Mononuclear cell (primary cell): ENCODE data around the gene NELFE. TPM values are rescaled to one million over a fixed set of nuclear protein-coding genes. Genes with fewer than 3 reads are reported as not detected.
"Not testable (repeated sequence)": the region's sequence is repeated elsewhere in the genome, so short reads cannot be mapped to it uniquely, and the experiment has no call there.

Experiments used
- H3K27me3 ChIP-seq: 2 replicates; pipeline ENCODE4 v1.6.0; 2011; ENCODE audit warnings: low read length, control low read depth; ENCODE audit not compliant: insufficient read depth
- H3K4me1 ChIP-seq: 2 replicates; pipeline ENCODE4 v1.5.1; 2011; ENCODE audit warnings: mild to moderate bottlenecking, low read length, control low read depth; ENCODE audit not compliant: insufficient read depth
- H3K4me3 ChIP-seq: 2 replicates; pipeline ENCODE4 v1.5.1; 2011; ENCODE audit warnings: mild to moderate bottlenecking, low read length, moderate library complexity
- H3K9me3 ChIP-seq: 2 replicates; pipeline ENCODE4 v1.5.1; 2011; ENCODE audit warnings: low read depth, mild to moderate bottlenecking, control low read depth, low read length
- total RNA-seq: library from RNA; depleted of rRNA; stranded (reverse); fragments of >200 nt; gene quantifications from one replicate; pipeline ENCODE4 v1.2.3, GENCODE V29; 2012

Gene NELFE
- total RNA-seq, 1 donor: 47.8 TPM

DNA sequence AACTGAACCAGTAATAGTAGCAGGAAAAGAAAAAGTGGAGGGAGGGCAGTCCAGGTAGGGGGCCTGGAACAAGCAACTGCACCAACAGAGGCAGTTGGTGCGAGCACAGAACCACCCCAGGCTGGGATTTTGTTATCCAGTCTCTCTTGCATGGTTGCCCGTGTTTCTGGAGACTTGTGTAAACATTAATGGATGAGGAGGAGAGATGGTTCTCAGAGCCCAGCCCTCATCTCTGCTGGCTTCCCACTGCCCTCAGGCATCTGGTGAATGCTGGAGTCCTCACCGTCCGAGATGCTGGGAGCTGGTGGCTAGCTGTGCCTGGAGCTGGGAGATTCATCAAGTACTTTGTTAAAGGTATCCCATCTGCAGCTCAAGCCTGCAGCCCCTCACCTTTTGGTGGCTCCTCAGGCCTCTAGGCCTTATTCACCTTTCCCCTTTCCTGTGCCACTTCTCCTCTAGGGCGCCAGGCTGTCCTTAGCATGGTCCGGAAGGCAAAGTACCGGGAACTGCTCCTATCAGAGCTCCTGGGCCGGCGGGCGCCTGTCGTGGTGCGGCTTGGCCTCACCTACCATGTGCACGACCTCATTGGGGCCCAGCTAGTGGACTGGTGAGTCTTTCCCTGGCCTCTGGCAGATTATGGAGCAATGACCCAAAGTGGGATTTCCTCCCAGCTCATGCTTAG lies 21.6 kb upstream of the NELFE start:
- not testable (repeated sequence) for H3K4me3 ChIP-seq, H3K4me1 ChIP-seq, H3K27me3 ChIP-seq, H3K9me3 ChIP-seq

DNA sequence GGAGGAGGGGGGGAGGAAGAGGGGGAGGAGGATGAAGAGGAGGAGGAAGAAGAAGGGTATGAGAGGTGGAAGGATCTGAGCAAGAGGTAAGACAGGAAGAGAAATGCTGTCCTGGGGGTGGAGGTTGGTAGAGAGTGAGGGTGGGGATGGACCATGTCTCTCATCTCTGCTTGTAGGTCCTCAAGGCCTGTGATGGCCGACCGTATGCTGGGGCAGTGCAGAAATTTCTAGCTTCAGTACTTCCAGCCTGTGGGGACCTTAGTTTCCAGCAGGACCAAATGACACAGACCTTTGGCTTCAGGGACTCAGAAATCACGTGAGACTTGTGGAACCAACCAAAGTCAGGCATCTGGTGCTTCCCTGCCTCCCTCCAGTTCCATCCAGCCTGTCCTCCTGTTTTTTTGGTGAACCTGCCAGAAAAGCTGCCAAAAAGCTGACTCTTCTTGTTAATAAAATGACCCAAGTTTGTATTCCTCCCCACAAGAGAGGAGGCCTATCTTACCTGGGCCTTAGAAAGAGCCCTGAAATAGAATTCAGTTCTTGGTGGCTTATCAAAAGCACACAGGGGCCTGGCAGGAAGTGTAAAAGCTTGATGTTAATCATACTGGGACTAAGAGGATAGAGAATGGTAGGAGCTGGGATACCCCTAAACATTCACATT lies 20.6 kb upstream of the NELFE start:
- no peaks in the 10 kb centered on the region for H3K27me3 ChIP-seq
- no peaks in the 10 kb centered on the region for H3K4me1 ChIP-seq
- H3K4me3 ChIP-seq: no peak overlapping the region
- H3K9me3 ChIP-seq: no peaks in the 10 kb centered on the region

DNA sequence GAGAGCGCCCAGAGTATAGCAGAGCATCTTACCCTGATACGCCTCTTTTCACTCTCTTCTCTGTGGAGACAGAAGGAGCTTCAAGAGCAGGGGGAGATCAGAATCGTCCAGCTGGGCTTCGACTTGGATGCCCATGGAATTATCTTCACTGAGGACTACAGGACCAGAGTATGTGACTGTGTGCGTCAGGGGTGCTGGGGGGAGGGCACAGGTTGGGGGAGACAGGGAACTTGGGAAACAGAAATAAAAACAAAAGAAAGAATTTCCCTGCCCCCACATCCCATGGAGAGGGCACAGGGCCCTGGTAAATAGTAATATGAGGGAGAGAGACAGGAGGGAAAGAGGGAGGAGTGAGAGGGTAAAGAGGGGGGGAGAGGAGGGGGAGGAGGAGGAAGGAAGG lies 20.1 kb upstream of the NELFE start:
- H3K9me3 ChIP-seq: no peaks in the 10 kb centered on the region
- H3K27me3 ChIP-seq: no peaks in the 10 kb centered on the region
- H3K4me1 ChIP-seq: no peaks in the 10 kb centered on the region
- no peak overlapping the region for H3K4me3 ChIP-seq

DNA sequence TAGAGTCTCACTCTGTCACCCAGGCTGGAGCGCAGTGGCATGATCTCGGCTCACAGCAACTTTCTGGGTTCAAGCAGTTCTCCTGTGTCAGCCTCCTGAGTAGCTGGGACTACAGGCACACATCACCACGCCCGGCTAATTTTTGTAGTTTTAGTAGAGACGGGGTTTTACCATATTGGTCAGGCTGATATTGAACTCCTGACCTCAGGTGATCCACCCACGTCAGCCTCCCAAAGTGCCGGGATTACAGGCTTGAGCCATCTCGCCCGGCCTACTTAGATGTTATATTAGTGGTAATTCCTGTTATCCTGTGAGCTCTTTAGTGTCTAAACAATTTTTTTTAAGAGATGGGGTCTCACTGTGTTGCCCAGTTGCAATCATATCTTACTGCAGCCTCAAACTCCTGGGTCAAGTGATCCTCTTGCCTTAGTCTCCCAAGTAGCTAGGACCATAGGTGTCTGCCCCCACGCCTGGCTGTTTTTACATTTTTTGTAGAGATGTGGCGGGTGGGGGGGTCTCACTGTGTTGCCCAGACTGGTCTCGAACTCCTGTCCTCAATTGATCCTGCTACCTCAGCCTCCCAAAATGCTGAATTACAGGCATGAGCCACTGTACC lies 19.2 kb upstream of the NELFE start:
- peaks cover 8% of the 10 kb centered on the region for H3K4me1 ChIP-seq
- no peaks in the 10 kb centered on the region for H3K9me3 ChIP-seq
- no peak overlapping the region for H3K4me3 ChIP-seq
- no peaks in the 10 kb centered on the region for H3K27me3 ChIP-seq

DNA sequence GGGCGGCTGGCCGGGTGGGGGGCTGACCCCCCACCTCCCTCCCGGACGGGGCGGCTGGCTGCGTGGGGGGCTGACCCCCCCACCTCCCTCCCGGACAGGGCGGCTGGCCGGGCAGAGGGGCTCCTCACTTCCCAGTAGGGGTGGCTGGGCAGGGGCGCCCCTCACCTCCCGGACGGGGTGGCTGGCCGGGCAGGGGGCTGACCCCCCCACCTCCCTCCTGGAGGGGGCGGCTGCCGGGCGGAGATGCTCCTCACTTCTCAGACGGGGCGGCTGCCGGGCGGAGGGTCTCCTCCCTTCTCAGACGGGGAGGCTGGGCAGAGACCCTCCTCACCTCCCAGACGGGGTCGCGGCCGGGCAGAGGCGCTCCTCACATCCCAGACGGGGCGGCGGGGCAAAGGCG lies 17.3 kb upstream of the NELFE start:
- H3K4me1 ChIP-seq: peaks cover 19% of the 10 kb centered on the region
- H3K27me3 ChIP-seq, H3K4me3 ChIP-seq, H3K9me3 ChIP-seq: not testable (repeated sequence)

DNA sequence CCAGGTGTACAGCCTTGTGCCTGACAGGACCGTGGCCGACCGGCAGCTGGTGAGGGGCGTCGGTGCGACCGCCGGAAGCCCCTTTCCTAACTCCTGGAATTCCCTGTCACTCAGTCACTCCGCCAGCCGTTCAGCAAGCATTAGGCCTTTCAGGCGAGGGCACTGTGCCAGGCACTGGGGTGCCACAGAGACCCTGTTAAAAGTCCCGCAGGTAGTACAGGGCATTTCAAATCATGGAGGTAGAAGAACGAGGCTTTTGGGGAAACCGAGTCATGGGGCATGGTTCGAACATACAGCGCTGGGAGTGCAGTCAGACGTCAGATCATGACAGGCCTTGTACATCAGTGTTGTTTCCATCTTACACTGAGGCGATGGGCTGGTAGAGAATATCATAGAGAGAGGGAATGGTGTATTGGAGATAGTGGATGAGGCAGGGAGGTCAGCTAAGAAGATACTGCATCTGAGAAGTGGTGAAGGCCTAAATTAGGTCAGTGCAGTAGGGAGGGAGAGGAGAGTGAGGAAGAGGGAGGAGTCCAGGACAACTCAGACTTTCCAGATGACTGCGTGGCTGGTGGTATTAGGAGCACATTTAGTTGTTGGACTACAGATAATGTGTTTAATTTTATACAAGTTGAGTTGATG lies 14.1 kb upstream of the NELFE start:
- peaks cover 25% of the 10 kb centered on the region for H3K4me1 ChIP-seq
- no peaks in the 10 kb centered on the region for H3K9me3 ChIP-seq
- H3K4me3 ChIP-seq: peak overlapping the region; percentile 77
- H3K27me3 ChIP-seq: no peaks in the 10 kb centered on the region

DNA sequence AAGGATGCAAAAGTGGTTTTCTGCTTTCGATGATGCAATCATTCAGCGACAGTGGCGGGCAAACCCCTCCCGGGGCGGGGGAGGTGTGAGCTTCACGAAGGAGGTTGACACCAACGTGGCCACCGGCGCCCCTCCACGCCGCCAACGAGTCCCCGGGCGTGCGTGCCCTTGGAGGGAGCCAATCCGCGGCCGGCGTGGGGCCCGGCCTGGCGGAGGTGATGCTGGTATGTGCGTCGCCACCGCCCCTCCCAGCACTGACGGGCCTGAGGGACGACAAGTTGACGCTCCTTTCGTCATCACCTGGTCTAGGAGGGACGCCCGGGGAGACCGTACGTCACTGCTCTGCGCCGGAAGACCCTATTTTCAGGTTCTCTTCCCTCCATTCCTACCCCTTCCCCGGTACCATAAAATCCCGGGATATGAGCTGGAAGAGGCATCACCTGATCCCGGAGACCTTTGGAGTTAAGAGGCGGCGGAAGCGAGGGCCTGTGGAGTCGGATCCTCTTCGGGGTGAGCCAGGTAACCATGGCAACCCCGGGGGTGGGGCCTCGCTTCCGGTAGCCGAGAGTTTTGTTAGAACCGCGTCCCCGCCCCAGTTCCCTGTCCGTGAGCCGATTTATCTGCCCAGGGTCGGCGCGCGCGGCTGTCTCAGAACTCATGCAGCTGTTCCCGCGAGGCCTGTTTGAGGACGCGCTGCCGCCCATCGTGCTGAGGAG lies 13.4 kb upstream of the NELFE start, which contains the start of gene DXO:
DXO (minus strand) TSS at position 146 of the 716 bp plus-strand sequence. CDS start 463 bp downstream, outside the sequence.
- Histone ChIP-seq H3K9me3 (no peaks in the 10 kb centered on the region), H3K27me3 (no peaks in the 10 kb centered on the region), H3K4me3 (peak within 1 kb of the TSS; percentile 77), H3K4me1 (peaks cover 25% of the 10 kb centered on the region)

DNA sequence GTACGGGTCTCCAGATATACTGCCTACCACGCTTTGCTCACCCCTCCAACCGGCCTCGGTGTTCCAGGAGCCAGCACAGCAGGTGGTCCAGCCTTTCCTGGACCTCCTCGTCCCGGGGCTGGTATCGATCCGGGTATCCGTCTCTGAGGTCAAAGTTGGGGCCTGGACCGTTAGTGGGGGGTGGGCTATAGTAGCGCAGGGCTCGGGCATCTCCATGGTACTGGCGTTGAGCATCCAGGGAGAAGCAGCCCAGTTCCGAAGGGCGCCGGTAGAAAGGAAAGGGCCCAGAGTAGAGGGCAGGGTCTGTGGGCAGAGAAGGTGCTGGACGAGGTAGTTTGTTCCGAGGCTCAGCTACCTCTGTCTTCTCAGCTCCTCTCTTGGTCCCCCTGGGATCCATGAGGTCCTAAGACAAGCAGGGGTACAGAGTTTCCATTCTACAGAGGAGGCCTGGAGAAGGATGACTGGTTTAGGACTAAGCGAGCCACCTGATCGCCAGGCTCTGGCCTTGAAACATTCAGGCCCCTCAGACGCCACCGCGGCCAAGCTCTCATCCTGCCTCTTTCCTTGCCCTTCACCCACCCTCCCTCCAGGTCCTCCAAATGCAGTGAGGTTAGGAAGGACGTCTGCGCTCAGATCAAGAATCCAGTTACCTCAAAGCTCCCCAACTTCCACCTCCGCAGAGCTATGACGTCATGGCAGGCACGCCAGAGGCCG lies 12.7 kb upstream of the NELFE start:
- no peaks in the 10 kb centered on the region for H3K27me3 ChIP-seq
- H3K4me3 ChIP-seq: peak overlapping the region; percentile 77
- peaks cover 25% of the 10 kb centered on the region for H3K4me1 ChIP-seq
- no peaks in the 10 kb centered on the region for H3K9me3 ChIP-seq

DNA sequence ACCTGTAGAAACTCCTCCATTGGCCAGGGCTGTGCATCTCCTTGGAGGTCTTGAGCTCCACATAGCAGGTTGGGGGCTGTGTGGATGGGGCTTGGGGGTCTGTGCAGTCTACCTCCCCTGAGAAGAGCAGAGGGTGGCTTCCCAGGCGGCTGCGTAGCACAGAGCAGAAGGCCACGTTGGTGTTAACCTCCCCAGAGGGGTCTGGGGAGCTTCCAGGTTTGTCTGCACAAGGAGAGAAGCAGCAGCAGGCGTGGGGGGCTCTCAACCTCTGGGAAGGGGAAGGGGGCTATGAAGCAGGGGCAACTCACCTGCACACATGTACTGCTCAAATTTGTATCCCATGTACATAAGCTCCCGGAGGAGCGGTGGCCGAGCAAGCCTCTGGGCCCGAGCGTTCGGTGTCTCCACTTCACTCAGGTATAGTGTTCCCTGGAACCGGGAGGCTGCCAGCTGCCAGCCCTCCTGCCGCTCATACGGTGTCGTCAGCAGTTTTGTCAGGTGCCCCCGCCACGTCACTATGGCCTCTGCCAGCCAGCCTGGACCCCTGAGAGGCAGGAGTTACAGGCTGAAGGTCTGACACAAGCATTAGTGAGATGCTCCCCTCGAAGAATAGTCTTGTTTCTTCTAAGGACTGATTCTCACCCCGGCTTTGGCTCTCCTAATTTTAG lies 12.0 kb upstream of the NELFE start:
- H3K27me3 ChIP-seq: no peaks in the 10 kb centered on the region
- H3K4me1 ChIP-seq: peaks cover 25% of the 10 kb centered on the region
- no peak overlapping the region for H3K4me3 ChIP-seq
- H3K9me3 ChIP-seq: no peaks in the 10 kb centered on the region

DNA sequence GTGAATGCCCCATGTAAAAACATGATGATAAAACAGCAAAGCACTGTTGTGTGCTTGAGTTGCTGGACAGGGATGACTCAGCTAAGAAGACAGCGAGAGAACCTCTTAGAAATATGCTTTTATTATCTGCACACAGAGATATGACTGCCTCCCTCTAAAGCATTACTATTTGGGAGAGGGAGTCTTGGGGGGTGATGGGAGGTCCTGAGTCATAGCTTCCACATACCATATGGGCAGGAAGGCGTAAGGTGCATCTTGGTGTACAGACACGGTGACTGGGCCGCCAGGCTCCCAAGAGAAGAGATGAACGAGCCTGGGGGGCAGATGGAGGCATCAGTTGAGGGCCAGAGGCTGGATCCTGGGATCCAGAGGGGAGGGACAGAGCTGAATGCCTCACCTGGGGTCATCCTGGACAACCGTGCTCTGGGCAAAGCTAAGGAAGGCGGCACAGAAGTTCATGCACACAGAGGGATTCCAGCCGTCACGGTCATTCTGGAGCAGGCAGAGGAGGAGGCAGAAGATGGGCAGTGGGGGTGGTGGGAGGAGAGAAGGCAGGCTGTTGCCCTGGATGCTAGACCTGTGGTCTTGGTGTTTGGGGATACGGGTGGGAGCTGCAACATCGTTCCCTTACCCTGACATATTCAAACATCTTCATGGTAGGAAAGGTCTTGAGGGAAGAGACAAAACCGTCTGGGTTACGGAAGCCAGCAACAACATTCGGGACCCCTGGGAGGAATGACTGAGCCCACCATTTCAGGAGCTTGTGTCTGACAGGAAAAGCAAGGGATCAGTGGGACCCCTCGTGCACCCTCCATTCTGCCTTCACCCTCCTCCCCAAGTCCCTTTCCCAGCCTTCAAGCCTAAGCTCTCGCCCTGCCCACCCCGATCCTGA lies 11.2 kb upstream of the NELFE start:
- peaks cover 25% of the 10 kb centered on the region for H3K4me1 ChIP-seq
- H3K4me3 ChIP-seq: no peak overlapping the region
- H3K27me3 ChIP-seq: no peaks in the 10 kb centered on the region
- H3K9me3 ChIP-seq: no peaks in the 10 kb centered on the region

DNA sequence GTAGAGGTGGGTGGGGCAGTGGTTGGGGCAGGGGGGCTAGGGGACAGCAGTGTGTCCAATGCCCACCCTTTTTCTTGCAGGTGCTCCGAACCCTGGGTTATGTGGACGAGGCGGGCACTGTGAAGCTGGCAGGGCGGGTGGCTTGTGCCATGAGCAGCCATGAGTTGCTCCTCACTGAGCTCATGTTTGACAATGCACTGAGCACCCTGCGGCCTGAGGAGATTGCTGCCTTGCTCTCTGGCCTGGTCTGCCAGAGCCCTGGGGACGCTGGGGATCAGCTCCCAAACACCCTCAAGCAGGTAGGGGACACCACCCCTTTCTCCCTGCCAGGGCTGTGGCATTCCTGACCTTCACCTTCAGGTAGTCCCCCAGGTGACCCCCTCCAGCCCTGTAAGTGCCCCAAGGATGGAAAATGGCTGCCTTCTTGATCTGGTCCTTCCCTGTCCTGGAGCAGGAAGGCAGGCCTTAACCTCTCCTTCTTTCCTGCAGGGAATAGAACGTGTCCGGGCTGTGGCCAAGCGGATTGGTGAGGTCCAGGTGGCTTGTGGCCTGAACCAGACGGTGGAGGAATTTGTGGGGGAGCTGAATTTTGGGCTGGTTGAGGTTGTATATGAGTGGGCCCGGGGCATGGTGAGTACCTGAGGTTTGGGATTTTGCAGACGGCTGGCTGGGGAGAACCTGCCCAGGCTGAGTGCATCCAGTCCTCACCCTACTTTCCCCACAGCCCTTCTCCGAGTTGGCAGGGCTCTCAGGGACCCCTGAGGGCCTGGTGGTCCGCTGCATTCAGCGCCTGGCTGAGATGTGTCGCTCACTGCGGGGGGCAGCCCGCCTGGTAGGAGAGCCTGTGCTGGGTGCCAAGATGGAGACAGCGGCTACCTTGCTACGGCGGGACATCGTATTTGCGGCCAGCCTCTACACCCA lies 10.3 kb upstream of the NELFE start:
- Histone ChIP-seq H3K4me1 (peaks cover 25% of the 10 kb centered on the region), H3K9me3 (no peaks in the 10 kb centered on the region), H3K4me3 (no peak overlapping the region), H3K27me3 (no peaks in the 10 kb centered on the region)

DNA sequence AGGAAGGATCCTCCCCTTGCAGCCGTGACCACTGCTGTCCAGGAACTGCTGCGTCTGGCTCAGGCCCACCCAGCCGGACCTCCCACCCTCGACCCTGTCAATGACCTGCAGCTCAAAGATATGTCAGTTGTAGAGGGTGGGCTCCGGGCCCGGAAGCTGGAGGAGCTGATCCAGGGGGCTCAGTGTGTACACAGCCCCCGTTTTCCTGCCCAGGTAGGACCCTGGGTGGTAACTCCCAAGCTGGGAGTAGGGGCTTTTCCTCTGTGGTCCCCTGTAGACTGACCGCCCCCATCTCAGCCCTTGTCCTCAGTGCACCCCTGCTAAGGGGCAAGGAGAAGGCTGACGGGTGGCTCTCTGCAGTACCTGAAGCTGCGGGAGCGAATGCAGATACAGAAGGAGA lies 9.6 kb upstream of the NELFE start:
- Histone ChIP-seq H3K9me3 (no peaks in the 10 kb centered on the region), H3K4me3 (no peak overlapping the region), H3K27me3 (no peaks in the 10 kb centered on the region), H3K4me1 (peaks cover 21% of the 10 kb centered on the region)
